MM.1S (cell line): ENCODE results near the gene KDM5C.

Experiments
- CTCF ChIP-seq: fragments of 300-600 bp; sonication (generic); IDR thresholded peaks from 2 replicates; pipeline ENCODE4 v1.5.1; 2016; ENCODE audit warnings: antibody characterized with exemption, low read length, mixed read lengths
- EZH2 ChIP-seq: fragments of 300-600 bp; sonication (generic); optimal IDR thresholded peaks from 2 replicates; pipeline ENCODE3; 2017; ENCODE audit warnings: low read depth, mild to moderate bottlenecking, antibody characterized with exemption, low read length, mixed read lengths
- EZH2phosphoT487 ChIP-seq: fragments of 300-600 bp; sonication (generic); IDR thresholded peaks from 2 replicates; pipeline ENCODE4 v1.6.1; 2018; ENCODE audit warnings: antibody characterized with exemption, low read length

GRCh38 chrX:53223955-53224859, 800 bp downstream of the KDM5C start:
- TF ChIP-seq CTCF (no peak), EZH2 (no peak), EZH2phosphoT487 (no peak)
